WERI-Rb-1 (cell line): Measurements from ENCODE around the gene SRGAP2C.
"Not testable (repeated sequence)": the region's sequence is repeated elsewhere in the genome, so short reads cannot be mapped to it uniquely, and the experiment has no call there.

Experiments used
- DNase-seq: peaks from one replicate; pipeline ENCODE4 v3.0.0-alpha.2; 2020
- H3K27ac ChIP-seq: fragments of 250-450 bp; sonication (Bioruptor Pico); 2 replicates; pipeline ENCODE4 v1.5.1; 2020; ENCODE audit warnings: mild to moderate bottlenecking, moderate library complexity
- H3K27me3 ChIP-seq: fragments of 250-450 bp; sonication (Bioruptor Pico); 2 replicates; pipeline ENCODE4 v1.5.1; 2021; ENCODE audit warnings: mild to moderate bottlenecking, low read depth, moderate library complexity; ENCODE audit not compliant: insufficient read depth, severe bottlenecking
- H3K36me3 ChIP-seq: fragments of 250-450 bp; sonication (Bioruptor Pico); 2 replicates; pipeline ENCODE4 v1.5.1; 2020; ENCODE audit warnings: mild to moderate bottlenecking, moderate library complexity
- H3K4me3 ChIP-seq: 2 replicates; pipeline ENCODE4 v1.5.1; 2011; ENCODE audit warnings: low read depth, mild to moderate bottlenecking, control low read depth, low read length
- H3K9me3 ChIP-seq: fragments of 250-450 bp; sonication (Bioruptor Pico); 2 replicates; pipeline ENCODE4 v1.5.1; 2021; ENCODE audit warnings: mild to moderate bottlenecking, moderate library complexity; ENCODE audit not compliant: severe bottlenecking

The SRGAP2C gene

GRCh38 chr1:121296563-121296962, 111.8 kb downstream of the SRGAP2C start:
- not testable (repeated sequence) for H3K36me3 ChIP-seq, H3K27ac ChIP-seq, H3K9me3 ChIP-seq, H3K4me3 ChIP-seq, DNase-seq, H3K27me3 ChIP-seq

DNA sequence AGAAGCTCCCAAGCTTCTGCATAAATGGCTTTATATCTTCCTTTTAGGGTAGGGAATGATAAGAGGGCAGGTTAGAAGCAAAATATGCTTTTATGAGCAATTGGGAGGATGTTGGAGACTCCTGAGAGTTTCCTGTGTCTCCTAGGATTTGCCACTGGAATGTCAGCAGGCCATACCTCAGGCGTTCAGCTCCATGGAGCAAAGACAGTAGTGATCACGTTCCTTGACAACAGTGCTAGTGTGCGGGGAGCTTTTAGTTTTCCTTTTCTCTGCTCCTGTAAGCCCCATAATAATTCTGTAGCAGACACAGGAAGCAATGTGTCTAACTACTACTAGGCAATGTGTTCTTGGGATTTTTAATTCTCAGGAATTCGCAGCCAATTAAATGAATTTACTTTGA, 113.8 kb downstream of the SRGAP2C start:
- H3K36me3 ChIP-seq, H3K4me3 ChIP-seq, DNase-seq, H3K27me3 ChIP-seq, H3K9me3 ChIP-seq, H3K27ac ChIP-seq: not testable (repeated sequence)

DNA sequence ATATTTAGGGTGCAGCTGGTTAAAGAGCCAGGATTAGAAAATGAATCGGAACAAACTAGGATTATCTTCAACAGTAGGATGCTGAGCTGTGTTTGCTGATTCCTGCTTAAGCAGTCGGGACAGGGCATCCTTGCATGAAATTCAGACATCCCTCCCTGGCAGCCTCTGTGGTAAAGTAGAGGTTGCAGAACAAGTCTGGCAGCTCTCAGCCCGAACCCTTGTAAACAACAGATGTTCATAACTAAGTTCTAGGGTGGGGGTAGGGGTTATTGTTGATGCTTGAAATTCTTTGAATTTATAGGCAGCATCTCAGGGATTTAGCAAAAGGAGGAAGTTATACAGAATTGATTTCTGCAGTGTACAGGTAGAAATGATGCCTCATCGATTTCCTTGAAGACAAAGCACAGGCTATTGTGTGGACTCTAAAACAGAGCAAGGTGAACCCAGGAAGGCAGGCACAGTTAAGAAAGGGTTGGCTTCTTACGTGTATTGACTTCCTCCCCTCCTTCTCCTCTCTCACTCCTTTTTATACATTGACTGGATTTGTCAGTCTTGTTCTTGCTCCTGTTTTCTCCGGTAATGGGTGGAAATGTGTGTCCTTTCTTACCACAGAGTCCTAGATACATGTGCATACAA, 114.9 kb downstream of the SRGAP2C start:
- not testable (repeated sequence) for H3K9me3 ChIP-seq, H3K27ac ChIP-seq, H3K27me3 ChIP-seq, DNase-seq, H3K36me3 ChIP-seq, H3K4me3 ChIP-seq

GRCh38 chr1:121301876-121302275, 117.1 kb downstream of the SRGAP2C start:
- H3K36me3 ChIP-seq, H3K27ac ChIP-seq, H3K9me3 ChIP-seq, H3K4me3 ChIP-seq, H3K27me3 ChIP-seq, DNase-seq: not testable (repeated sequence)

- not testable (repeated sequence) for H3K27me3 ChIP-seq, H3K27ac ChIP-seq, H3K9me3 ChIP-seq, H3K4me3 ChIP-seq, H3K36me3 ChIP-seq, DNase-seq
Measured at GRCh38 chr1:121307759-121308158, 123.0 kb downstream of the SRGAP2C start.

DNA sequence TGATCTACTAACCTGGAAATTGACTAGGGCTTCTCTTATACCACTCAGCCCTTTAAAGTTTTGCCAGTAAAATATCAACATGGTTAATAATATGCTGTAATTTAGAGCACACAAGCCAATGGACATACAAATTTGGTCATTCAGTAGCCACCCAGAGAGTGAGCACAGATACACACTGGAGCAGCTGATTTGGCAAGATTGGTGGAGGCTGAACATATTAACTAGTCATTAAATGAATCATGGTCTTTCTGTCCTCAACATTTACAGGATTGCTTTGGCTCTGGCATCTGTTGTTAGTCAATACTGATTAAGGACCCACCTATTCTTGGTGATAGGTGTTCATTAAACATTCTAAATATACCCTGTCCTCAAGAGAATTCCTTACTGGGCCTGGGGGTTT, 130.7 kb downstream of the SRGAP2C start:
- H3K27ac ChIP-seq, H3K9me3 ChIP-seq, H3K4me3 ChIP-seq, H3K27me3 ChIP-seq, DNase-seq, H3K36me3 ChIP-seq: not testable (repeated sequence)

GRCh38 chr1:121316081-121316480, 131.3 kb downstream of the SRGAP2C start:
- not testable (repeated sequence) for H3K4me3 ChIP-seq, DNase-seq, H3K9me3 ChIP-seq, H3K27me3 ChIP-seq, H3K36me3 ChIP-seq, H3K27ac ChIP-seq

DNA sequence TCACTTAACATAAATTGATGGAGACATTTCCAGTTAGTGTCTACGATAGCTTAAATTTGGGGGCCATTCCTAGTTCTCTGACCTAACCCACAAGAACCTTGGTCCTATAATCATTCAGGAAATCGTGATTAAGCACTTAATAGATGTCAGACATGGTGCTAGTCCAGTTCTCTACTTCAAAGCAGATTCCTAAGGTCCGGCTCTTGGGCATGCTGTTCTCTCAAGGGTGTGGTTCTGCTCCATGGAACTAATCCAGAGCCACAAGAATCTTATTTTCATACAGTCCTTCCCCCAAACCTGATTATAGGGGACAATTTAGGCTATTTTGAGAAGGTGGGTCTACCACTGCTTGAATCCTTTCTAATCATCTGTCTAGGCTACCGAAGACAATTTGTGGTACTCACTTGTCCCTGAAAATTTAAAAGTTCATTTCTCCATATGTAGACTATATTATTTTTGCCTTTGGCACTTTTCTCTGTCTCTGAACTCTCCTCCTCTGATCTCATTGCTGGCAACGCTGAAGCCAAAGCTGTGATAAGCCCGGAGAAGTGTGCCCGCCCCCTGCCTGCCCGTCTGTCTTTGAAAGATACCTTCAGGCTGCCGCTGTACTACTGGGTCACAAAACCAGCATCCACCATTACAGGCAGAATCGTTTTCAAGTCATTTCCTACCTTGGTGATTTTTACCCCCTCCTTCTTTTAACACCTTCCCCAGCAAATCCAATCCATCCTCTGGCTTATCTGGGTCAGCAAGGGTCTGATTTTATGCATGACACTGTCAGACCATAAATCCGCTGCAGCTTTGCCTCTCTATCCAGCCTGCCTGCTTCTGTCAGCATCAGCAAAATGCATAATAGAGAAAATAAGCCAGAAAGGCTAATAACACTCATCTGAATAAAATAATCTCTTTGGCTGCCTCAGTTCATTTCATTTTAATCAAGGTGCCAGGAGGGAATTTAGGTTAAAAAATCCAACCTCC, 133.0 kb downstream of the SRGAP2C start:
- H3K36me3 ChIP-seq, H3K9me3 ChIP-seq, H3K4me3 ChIP-seq, H3K27ac ChIP-seq, H3K27me3 ChIP-seq: not testable (repeated sequence)
- DNase-seq = peak; percentile 19

DNA sequence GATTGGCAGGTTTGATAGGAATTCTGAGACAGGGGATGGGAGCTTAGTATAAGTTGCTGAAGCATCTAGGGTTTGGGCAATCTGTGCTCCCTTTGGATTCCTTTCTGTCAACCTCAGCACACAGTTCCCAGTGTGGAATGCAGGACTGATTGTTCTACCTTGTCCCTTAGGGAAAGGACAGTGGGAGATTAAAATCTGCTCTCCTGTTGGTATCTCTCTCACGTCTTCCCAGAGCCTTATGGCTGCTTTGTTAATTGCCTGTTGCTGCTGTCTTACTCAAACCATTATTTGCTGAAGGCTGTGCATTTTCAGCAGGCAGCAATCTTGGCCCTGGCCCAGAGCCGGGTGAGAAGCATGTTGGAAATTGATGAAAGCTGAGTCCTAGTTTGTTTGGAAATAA, 133.9 kb downstream of the SRGAP2C start:
- not testable (repeated sequence) for H3K27me3 ChIP-seq, H3K27ac ChIP-seq, DNase-seq, H3K36me3 ChIP-seq, H3K9me3 ChIP-seq, H3K4me3 ChIP-seq

- not testable (repeated sequence) for H3K4me3 ChIP-seq, H3K27ac ChIP-seq, H3K27me3 ChIP-seq, H3K36me3 ChIP-seq, H3K9me3 ChIP-seq, DNase-seq
Measured at GRCh38 chr1:121321660-121322059, 136.9 kb downstream of the SRGAP2C start.

DNA sequence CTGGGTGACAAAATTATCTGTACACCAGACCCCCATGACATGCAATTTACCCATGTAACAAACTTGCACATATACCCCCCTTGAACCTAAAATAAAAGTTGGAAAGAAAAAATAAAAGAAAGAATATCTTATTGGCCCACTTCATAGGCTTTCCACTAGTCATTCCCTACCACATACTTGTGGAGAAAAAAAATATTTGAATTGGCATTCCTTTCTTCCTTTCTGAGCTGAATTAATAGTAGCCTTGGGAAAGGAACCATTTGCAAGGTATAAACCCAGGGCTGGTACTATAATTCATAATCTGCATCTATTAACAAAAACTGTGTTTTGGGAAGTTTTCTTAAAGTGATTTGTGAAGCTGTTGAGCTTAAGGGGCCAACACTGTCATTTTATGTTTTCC, 140.0 kb downstream of the SRGAP2C start:
- not testable (repeated sequence) for DNase-seq, H3K4me3 ChIP-seq, H3K36me3 ChIP-seq, H3K27me3 ChIP-seq, H3K27ac ChIP-seq, H3K9me3 ChIP-seq

DNA sequence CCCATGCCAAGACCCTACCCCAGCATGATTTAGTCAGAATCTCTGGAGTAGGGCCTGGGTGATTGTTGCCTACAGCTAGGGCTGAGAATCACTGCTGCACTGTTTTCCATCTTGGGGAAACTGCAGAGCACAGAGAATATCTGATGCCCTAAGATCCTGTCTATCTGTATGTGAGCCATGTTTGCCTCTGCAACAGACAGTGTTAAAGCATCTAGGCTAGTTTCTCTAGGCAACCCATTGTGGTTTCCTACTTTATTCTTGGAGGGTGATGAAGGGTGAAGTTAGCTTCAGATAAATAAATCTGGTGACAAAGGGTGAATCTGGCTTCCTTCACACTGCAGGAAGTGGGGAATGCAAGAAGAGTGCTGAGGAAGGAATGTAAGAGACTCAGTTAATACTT, 147.4 kb downstream of the SRGAP2C start:
- H3K4me3 ChIP-seq, H3K36me3 ChIP-seq, H3K27ac ChIP-seq, H3K9me3 ChIP-seq, H3K27me3 ChIP-seq, DNase-seq: not testable (repeated sequence)

DNA sequence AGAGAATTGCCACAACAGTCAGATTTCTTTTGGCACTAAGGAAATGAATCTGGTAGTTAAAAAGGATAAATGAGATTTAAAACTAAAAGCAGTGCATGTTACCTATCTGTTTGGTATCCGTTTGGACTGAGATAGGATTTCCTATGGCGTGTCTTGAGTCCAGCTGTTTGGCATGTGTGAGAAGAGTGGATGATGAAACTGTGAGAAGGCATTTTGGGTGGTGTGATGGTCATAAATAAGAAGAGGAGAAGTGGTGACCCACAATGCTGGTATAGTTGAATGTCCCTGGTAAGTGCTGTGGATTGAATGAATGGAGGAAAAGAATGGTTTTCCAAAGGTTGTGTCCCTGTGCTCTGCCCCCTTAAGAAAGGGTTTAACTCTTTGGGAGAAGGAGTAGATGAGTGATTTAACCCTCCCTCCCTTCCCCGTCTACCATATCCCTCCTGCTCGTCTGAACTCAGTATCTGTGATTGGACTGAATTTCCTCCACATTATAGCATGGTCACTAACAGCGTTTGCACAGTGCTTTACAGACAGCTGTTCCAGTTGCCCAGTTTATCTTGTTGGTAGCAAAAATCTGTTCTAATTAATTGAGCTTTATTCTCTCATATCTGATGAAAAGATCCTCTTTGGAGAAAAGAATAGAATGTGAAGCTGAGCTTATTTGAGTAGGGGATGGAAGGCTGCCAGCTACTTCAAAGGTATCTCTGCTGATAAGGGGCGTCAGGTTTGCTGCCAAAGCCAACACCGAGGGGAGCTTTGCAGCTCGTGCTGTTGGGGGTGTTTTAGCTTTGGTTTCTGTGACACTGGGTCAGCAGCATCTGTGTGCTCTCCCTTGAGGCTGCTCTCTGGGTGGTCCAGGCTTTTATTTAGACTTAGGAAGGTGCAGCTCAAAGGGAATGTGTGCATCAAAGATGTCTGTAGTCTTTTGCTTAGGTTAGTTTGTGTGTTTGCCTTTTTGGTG, 148.1 kb downstream of the SRGAP2C start:
- H3K9me3 ChIP-seq, H3K27me3 ChIP-seq, DNase-seq, H3K36me3 ChIP-seq, H3K4me3 ChIP-seq, H3K27ac ChIP-seq: not testable (repeated sequence)

DNA sequence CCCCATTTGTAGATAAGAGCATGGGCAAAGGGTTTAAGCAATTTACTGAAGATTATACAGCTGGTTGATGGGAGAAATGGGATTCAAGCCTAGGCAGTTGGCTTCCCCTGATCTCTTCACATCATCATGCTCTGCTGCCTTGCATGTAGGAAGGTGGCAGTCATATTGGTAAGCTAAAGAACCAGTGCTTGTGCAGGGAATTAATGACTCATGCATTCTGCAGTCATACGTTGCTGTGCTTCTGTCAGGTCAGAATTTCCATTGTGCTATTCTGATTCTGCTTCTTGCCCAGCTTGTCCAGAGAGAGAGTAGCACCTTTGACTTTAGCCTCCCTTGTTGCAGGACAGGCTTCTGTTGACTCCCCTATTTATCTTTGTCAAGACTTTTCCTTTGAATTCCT, 153.2 kb downstream of the SRGAP2C start:
- not testable (repeated sequence) for H3K27ac ChIP-seq

More for the DNA sequence above, 153.2 kb downstream of the SRGAP2C start:
- H3K4me3 ChIP-seq, H3K9me3 ChIP-seq, H3K36me3 ChIP-seq, H3K27me3 ChIP-seq, DNase-seq: not testable (repeated sequence)
